GM19463 (cell line): ENCODE measurements around the gene PDGFD.

Experiments
- ATAC-seq: cut with Tn5 transposase; IDR thresholded peaks from one replicate; pipeline ENCODE4 v1.9.1; 2021; ENCODE audit warnings: mild to moderate bottlenecking, moderate library complexity; ENCODE audit not compliant: unreplicated experiment

PDGFD gene

DNA sequence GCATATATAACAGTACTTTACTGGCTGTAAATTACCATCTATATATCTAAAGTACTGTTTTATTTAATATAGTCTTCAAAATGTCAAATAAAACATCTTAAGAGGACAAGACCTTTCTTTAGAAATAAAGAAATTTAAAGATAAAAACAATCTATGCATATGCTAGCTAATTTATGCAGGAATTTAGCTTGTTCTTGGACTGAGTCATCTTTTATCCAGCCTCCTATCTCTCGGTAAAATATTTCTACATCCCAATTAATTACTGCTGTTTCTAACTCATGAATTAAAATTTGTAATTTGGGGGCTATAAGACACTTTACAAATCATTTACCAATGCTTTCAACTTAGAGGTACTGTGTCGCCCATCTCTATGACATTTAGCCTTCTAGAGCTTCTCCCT is 200.3 kb downstream of the PDGFD start:
- no peak for ATAC-seq

DNA sequence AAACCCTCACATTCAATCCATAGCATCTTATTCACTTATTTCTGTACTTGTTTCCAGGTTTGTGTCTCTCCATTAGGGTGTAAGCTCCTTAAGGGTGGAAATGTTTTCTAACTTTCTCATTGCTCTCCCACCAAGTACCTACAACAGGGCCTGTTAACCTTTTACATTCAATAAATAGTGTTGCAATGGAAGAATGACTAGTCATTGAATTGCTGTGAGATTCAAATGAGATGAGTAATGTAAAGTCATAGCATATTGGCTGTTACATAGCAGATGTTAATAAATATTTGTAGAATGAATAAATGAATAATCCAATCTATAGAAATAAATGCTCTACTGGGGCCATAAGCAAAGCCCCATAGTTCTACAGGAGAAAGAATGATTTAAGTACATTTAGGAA is 202.9 kb downstream of the PDGFD start:
- ATAC-seq: no peak

DNA sequence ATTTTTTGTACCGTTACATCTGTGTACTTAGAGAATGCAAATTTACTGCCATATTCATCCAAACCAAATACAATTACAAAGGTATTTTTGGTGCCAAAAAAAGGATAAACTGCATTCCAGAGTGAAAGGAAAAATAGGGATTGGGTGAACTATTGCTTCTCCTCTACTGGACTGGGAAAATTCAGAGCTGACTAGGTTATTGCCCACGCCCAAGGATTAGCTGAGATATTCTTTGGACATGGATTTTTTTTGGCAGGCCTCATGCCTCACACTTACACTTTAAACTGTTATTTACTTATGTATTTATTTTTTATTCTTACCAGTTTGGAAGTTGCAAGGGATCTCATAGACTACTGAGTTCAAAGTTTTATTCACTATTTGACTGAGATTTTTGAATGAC is 203.8 kb downstream of the PDGFD start:
- no peak for ATAC-seq

DNA sequence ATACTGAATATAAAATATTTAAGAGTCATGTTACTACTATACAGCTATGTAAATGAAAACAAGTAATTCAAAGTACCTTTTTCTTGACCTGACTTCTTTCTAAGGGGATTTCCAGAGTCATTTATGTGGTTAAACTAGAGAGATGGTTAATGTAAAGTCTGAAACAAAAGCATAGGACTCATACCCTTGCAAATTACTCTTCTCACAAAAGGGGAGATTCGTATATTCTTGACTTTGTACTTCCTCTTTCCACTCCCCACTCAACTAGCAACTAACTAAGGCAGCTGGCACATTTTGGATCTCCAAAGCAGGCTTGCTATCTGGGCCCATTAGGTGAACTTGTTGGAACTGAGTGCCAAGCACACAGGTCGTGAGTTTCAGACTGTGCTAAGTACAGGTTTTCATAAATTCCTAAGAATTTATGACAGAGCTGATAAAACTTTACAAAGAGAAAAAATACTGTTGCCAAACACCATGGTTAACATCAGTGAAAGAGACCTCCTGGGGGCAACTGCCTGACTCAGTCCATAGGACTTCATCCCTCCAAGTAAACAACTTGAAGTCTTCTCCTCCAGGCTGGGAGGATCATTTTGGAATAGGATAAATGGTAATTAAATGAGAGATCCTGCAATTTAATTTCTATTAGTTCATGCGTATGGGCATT is 204.5 kb downstream of the PDGFD start:
- ATAC-seq: peak; percentile 97

DNA sequence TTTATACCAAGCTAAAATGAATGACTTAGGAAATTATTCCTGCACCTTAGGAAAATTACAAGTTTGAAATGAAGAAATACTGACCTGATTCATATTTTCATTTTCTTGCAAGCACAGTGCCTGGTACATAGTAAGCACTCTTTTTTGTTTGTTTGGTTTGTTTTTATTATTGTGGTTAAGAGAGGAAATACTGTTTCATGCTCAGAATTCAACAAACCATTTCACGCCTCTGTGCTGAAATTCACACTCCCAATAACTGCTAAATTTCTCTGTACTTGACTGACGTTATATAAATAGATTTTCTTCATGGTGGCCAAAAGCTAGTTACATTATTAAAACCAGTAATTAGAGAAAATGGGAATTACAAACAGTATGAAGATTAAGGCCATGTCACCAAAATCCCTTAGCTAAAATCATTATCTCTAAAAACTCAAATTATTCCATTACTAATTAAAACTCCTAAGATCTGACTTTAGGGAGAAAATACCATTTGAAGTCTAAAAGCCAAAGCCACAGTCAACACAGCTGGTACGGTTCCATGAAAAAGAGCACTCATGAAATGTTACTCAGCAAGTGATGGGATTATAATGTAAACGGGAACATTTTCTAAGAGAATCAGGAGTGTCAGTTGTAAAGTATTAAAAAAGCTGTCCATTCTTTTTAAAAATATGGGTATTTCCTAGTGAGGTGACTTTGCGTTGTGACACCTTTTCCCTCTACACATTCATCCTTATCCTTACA is 205.3 kb downstream of the PDGFD start:
- ATAC-seq: peak; percentile 23

DNA sequence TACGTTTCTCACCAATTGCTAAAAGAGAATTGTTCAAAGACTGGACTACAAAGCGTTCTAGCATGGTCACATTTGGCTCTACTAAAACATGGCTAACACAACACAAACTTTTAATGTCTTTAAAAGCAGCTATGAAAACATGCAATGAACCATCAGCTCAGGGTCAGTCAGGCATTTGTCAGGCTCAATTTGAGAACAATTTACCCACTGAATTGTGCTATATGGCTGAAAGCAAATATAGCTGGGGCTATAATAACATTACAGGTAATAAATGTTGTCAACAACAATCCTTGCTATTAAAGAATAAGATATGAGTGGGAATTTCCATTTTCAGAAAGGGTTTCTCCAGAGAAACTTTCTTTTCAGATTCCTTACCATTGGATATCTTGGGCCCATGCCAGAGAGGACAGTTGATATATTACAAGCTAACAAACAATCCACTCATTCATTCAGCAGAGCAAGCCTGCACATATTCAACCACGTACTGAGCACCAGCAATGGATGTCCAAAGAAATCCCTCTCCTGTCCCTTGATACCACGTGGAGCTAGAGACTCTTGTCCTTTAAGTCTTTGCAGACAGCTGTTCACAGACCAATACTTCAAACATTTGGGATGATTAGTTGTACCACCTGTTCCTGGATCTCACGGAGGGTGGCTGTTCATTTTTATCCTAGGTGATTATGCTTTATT is 210.0 kb downstream of the PDGFD start:
- ATAC-seq: no peak

DNA sequence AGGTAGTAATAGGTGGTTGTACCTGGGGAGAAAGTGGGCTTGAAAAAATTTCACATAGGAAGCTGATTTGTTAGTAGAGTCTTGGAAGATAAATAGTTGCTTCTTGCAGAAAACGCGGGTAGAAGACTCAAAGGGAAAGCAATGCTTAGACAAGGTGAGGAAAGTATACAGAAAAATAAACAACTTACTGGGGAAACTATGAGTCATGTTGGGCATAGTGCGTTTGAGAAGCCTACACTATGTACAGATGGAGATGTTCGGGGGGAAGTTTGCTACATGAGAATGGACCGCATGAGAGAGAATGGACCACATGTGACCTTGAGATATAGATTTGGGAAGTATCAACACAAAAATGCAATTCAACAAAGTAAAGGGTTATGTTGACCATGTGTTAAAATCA is 214.2 kb downstream of the PDGFD start:
- no peak for ATAC-seq

DNA sequence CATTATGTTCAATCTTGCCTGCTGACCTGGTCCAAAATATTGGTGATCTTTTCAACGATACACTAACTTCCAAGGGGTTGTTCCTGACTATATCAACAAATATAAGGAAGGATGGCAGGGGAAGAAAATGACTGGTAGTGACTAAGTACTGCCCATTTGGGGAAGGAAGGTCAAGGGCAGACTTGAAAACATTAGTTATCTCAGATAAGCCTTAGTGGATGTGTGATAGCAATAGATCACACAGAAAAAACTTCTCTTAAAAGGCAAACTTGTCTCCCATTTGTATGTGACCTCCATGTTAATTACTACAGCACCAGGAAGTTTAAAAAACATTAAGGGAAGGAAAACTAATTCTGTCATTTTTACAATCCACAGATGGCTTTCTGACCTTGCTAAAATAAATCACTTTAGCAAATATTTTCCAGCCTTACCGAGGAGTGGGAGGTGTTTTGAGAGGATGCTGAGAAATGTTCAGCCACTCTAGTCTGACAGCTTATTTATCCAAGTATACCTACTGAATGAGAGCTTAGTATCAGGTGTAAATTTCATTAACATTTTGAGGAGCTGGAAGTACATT is 215.7 kb downstream of the PDGFD start:
- ATAC-seq: no peak

DNA sequence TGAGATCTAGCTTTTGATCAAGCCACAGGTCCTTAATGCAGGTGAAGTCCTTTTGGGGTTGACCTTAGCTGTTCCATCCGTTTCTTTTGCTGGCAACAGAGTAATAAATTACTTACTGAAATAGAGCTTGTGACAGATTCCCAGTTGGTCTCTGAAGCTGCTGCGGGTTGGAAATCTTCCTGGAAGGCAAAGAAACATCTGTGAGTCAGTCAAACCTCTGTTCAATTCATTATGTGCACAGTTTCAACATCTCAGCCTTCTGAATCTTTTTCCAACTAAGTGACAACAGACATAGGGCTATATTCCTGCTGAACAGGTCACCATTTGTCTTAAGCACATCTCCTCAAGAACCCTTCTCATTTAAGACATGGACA is 216.4 kb downstream of the PDGFD start:
- no peak for ATAC-seq

DNA sequence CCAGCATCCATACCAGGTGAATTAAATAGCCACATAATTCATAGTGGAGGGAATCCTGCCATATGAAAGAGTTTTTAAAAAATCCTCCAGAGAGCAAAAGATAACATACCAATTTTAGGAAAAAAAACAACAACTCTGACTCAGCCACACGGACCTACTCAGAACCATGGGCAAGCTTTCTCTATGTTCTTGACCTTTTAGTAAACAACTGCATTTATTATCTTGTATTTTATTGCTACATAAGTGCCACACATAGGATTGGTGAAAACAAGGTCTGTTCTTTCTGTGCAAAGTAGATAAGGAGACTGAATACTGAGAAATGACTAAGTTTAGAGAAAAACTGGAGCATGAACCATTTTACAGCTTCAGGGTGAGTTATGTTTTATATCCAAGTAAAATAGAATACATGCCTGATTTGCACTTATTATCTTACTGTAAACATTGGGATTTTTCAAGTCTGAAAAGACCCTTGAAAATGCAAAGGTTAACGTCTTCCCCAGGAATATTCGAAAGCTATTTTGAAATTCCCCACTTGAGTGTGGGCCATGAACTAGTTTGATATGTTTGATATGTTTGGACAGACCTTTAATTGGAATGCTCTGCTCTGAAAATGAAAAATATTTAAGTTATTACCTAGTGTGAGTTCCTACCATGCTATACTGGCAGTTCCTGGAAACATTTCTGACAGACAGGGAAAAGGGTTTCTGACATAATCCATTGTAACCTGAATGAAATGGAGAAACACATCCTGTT is 217.0 kb downstream of the PDGFD start:
- no peak for ATAC-seq

DNA sequence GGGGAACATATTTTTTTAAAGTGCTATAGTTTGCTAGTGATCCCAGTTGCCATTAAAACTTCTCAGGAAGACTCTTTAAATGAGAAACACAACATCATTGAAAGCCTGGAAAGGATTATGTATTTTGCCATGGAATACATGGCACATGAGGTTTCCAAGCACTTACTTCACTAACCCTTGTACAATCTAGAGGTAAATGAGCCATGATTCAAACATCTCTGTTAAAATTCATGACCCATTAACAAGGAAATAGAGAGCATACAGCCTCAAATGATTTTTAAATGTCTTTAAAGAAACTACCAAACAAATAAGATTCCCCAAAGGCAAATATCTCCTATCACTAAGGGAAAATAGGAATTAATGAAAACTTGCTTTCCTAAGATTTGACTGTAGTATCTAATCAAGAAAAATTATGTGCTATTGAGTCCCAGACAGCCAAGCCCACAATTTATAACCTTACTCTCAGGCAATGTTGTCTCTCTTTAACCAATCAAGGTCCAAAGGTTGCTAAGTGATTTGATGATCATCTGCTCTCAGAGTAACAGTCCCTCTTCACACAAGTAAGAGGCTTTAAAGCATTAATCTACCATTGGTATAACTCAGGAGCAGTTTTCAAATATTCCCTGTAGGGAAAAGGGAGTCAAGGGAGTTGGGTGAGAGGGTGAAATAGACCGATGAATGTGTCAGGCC is 219.6 kb downstream of the PDGFD start:
- no peak for ATAC-seq

DNA sequence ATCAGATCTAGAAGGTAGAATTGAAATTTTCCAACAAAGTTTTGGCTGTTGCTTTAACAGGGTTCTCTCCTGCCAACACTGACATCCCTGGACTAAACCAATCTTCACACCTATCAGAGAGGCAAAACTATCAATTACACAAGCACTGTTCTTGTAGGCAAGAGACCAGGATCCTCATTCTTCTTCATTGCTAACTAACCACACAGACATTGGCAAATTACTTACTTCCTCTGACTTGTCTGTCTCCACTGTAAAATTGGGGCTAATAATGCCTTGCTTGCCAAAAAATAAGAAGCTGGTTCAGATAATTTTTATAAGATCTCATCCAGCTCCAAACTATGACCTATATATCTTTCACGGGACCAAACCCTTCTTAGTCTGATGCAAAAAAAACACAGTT is 221.3 kb downstream of the PDGFD start:
- no peak for ATAC-seq

DNA sequence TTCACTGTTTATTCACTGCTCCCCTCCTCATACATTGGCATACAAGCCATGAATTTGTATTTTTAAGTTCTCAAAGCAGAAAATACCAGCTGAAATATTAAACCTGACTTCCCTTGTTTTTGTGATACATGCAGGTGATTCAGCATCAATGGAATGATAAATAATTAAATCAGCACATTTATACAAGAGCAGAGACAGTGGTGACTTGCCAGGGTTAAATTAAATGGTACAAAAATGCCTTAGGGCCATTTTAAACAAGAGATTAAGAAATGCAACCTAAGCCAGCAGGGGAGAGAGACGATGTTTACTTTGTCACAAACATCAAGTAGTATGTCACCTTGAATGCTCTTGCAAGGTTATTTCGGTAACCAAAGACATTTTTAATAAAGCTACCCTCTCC is 223.4 kb downstream of the PDGFD start:
- no peak for ATAC-seq

DNA sequence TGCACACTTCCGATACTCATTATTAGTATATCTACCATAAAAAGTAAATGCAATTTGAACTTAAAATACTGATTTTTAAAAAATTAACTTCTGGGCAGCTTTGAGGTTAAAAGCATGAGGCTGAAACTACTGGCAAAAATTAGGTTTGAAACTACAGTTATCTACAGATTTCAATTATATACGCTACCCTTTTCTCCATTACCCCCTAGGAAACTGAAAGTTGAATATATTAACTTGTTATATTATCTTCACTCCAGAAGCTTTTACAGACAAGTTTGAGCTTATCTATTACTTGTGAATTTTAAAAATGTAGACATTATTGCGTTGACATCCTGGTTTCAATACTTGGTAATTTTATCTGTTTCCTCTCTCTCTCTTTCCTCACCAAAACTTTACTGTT is 224.3 kb downstream of the PDGFD start:
- ATAC-seq: peak; percentile 68

DNA sequence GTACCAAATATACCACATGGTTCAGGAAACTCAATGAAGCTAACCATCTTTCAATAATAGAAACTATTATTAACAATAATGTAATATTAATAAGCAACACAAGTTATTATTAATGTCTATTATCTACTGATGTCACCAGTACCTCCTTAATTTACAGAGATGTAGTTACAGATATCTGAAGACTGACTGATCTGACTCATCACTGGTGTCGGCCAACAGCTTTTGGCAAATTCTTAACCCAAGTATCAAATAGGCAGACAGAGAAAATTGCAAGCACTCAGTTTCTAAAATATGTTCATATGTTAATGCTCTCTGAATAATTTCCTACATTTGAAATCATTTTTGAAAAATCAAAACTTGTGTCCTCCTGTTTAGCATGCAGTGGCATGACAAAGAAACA is 227.9 kb downstream of the PDGFD start:
- peak; percentile 49 for ATAC-seq

DNA sequence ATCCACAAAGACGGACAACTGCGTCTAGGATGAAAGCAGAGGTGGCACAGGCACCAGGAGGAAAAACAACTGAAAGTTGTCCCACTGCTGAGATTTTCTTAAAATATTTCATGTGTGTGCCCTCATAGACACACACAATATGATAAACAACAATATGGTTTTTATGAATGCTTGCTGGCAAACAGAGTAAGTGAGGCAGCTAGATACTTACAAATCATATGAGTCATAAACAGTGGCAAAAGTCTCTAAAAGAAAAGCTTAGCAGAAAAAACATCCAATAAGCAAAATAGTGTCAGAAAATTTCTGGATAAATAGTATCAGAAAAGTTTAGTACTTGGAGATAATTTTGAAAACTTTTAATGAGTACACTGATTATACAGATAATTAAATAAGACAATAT is 228.7 kb downstream of the PDGFD start:
- ATAC-seq: no peak

DNA sequence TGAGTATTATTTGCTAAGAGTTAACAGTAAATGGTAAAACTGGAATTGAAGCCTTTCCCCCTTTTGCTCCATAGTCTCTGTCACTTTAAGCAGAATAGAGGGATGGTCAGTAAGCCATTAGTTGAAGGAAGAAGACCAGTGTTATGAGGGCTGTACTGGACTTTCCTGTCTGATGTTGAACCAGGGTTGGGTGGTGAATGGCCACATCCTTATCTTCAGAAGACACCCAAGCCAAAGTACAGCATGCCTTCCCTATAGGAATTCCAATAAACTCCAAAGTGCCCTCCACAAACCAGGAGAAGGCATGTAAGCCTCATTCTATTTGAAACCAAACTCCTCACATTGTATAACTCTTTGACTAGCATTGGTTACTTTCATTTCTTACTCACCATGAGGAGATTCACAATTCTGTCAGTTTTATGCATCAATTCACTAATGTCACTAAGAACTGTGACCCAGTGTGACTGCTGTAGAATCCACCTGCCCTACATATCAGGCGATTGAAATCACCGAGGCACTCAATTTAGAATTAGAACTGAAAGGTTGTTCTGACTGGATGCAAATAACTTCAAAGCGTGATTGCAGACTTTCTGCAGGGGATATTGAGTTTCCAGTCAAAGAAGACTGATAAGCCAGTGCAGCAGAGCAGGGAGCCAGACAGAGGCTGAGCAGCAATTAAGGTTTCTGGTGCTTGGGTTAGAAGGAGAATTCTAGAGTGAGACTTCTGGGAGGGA is 234.6 kb downstream of the PDGFD start:
- peak; percentile 90 for ATAC-seq

DNA sequence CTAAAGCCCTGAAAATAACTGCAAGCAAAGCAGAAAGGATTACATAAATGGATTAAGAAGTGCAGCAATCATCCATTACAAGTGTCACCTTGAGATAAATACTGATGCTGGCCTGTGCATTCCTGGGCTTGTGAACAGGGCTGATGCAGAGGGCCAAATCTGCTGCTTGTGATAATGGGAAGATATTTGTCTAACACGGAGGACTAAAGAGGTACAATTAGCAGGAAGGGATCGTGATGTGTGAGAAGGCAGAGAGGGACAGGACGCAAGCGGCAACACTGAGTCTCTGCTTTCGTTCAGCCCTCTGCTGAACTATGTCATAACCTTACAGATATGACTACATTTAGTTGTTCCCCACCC is 235.2 kb downstream of the PDGFD start:
- ATAC-seq: peak; percentile 9

DNA sequence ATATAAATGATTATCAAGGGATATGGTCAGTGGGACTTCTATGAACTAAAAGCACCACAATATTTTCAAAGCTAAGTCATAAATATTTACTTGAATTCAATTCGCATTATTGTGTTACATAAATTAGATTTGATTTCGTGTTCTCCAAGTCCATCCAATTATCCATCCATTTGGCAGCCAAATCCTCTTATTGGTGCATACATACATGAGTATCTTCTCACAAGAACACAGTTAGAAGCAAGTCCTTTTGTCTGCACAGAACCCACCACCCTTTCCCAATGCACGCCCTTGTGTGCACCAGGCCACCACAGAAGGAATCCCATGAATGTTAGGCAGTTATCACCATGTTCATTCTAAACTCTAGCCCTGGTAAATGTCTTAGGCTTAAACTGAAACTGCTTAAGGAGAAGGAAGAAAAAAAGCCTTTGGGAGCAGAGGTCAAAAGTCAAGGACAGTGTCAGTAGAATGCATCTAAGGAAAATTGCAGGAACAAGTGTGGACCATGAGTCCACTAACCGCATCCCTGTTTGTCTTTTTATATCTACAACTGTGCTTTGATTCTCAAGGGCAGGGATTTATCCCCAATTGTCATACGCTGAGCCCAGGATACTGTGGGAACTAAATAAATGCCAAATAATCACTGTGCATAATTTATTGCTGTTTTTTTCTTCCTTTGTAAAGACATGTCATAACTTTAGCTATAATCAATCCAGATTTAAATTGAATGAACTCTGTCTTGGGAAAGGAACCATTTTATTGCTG is 235.7 kb downstream of the PDGFD start:
- ATAC-seq: no peak
